Measurements from ENCODE around the gene MMRN2.
"Not testable (repeated sequence)": the region's sequence is repeated elsewhere in the genome, so short reads cannot be mapped to it uniquely, and the experiment has no call there.

The MMRN2 gene

DNA sequence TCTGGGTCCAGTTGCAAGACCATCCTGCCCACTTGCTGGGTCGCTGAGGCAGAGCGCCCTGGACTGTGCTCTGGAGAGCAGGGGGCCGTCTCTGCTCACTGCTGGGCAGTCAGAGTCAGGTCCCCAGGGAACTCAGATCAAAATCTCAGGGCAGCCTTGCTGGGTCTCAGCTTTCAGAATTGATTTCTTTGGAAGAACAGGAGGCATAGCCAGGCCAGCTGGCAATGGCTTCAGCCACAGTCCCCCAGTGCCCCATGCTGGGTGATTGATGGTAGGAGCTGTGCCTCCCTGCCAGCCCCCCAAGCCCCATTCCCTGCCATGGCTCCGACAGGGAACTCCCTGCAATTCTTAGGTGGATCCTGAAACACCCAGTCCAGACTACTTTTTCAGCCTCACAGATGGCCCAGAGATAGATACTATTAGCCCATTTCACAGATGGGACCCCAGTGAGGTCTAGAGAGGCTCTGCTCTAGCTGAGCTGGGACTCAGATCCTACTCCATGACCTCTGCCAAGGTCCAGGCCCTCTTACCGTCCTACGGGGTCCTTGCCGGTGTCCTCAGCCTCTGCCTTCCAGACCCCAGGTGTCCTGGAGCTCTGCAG lies 467 bp downstream of the MMRN2 start:
- DNase-seq (ENCODE audit: low read depth) = no peak

DNA sequence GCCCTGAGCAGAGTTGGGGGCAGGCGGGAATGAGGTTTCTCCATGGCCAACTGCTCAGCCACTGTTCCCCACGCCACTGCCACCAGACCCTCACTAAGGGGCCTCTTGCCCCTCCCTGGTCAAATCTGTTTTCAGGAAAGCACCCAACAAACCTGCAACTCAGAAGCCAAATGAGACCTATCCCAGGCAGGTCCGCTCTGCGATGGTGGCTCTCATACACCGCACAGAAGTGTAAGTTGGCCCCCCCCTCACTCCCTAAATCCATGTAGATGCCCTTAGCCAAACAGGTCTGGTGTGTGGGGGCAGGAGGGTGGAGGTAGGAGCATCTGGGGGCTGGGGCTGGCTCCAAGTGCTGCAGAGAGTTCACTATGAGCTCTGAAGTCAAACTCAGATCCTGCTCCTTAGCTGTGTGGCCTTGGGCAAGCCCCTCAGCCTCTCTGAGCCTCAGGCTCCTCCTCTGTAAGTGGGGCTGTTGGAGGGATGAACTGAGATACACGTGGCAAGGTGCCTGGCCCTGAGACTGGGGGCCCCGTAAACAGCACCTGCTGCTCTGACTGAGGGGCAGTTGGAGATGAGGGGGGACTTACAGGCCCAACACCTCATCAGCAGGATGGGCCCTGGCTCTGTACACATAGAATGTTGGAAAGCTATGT lies 1.1 kb downstream of the MMRN2 start:
- no peak for DNase-seq (ENCODE audit: low read depth)

DNA sequence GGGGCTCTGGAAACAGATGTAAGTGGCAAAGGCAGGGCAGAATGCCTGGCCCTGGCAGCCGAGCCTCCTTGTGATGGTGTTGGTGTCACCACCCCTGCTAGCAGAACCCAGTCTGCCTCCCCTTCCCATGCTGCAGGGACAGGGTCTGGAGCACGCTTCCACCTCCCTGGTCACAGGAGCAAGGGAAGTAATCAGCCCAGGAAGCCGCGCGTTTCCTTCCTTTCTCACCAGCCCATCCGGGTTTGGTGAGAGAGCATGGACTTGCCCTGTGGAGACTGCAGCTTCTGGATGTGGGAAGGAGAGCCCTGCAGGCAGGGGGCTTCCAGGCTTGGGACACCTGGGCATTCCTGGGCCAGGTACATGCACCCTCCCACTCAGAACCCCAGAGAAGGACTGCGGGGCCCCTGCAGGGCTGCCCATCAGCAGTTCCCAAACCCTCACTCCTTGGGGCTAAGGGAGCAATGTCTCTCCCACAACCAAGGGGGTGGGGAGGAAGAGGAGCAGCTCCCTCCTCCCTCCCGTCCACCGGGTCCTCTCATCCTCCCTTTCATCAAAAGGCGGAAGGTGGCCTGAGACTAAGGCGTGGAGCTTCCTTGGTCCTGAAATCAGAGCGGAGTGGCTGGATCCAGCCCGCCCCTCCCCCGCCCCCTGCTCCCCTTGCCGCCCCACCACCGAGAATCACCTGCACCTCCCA lies 1.8 kb downstream of the MMRN2 start:
- DNase-seq (ENCODE audit: low read depth) = no peak

- DNase-seq (ENCODE audit: low read depth) = no peak
Observed at GRCh38 chr10:86954681-86955500, 2.5 kb downstream of the MMRN2 start.

DNA sequence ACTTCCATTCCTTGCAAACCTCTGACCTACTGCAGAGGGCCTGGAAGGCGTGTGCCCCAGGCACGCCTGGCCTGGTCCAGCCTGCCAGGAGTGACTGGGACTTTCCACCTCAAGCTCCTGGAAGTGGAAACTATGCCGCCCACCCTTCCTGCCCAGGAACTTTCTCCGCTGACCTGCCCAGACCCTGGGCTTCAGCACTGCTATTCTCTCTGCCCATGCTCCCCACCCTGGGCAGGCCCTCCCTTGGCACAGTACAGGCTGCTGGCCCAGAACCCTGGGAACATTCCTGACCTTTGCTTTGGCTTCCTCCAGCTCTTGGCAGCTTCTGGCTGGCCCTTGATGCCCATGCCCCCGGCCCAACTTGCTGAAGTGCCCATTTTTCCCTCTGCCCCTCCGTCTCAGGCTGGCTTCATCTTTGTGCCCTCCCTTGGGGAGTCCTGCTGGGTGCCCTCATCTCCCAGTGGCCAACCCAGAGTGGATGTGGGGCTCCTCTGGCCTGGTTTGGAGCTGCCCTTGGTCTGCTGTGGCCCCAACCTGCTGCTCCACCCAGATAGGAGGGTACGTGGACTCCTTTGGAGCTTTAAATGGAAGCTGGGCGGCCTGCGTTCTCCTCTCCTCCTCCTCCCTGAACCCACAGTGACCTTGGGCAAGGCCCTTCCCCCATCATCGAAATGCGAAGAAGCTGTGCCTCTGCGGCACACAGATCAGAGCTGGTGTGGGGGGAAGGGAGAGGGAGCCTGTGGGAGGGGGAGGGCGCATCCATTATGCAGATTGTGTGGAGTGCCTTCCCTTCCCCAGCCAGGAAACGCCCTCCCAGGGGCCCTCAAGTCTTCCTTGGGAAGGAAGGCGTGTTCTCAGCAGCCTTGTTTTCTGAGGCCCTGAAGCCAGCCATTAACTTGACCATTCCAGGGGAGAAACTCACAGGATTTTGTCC lies 3.4 kb downstream of the MMRN2 start:
- DNase-seq (ENCODE audit: low read depth) = no peak

DNA sequence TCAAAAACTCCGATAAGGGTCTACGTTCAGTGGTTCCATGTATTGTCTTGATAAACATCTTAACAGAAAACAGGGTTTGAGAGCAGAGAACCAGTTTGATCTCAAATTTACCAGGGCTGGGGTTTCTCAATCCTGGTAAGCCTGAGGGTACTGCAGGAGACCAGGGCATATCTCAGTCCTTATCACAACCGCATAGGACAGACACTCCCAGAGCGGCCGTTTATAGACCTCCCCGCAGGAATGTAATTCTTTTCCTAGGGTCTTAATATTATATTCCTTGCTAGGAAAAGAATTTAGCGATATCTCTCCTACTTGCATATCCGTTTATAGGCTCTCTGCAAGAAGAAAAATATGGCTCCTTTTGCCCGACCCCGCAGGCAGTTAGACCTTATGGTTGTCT lies 4.7 kb downstream of the MMRN2 start:
- DNase-seq (ENCODE audit: low read depth) = not testable (repeated sequence)

DNA sequence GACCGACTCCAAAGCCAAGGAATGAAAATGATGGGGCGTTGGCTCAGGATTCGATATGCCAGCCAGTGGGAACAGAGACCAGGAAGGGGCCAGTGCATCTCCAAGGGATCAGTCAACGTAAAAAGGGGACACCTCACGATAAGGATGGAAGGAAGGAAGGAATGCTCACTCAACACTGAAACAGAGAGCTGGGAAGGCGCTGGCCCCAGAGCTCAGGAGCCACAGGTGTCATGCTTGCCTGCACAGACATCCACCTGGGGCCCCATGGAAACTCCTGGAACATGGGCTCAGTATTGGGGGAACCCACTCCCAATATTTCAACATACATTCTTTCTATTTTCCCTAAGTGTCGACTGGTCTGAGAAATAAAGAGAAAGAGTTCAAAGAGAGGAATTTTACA lies 5.3 kb downstream of the MMRN2 start:
- DNase-seq (ENCODE audit: low read depth) = no peak

DNA sequence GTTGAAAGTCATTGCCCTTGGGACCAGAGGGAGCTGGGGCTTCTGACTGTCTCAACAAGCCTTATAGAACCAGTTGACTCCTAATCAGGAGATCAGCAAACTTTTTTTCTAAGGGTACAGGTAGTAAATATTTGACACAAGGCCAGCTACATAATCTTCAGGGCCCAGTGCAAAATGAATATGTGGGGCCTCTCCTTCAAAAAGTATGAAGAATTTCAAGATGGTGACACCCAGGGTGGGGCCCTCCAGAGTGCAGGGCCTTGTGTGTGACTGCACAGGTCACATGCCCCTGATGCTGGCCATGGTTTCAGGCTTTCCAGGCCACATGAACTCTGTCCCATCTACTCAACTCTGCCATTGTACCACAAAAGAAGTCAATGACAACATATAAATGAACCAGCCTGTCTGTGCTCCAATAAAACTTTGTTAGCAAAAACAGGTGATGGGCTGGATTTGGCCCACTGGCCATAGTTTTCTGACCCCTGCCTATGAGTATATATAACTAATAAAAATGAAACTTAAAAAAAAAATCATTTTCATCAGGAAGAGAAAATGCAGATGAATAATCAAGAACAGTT lies 6.1 kb downstream of the MMRN2 start:
- no peak for DNase-seq (ENCODE audit: low read depth)

DNA sequence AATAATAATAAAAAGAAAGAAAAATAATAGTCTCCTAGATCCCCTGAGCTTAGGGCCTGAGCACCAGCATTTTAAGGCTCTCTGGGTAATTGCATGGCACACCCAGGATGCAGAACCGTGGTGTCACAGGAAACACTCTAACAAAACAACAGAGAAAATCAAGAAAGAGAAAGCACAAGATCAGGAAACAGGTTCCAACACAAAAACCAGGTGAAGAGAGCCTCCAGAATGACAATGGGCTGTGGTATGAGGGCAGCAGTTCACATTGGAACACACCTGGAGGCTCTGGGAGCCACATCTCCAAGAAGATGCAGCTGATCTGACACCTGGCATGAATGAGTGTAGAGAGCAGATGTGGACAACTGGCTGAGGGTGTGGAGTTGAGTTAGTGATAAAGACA lies 7.1 kb downstream of the MMRN2 start:
- DNase-seq (ENCODE audit: low read depth) = no peak

GRCh38 chr10:86947806-86948205 lies 9.6 kb downstream of the MMRN2 start:
- not testable (repeated sequence) for DNase-seq (ENCODE audit: low read depth)

DNA sequence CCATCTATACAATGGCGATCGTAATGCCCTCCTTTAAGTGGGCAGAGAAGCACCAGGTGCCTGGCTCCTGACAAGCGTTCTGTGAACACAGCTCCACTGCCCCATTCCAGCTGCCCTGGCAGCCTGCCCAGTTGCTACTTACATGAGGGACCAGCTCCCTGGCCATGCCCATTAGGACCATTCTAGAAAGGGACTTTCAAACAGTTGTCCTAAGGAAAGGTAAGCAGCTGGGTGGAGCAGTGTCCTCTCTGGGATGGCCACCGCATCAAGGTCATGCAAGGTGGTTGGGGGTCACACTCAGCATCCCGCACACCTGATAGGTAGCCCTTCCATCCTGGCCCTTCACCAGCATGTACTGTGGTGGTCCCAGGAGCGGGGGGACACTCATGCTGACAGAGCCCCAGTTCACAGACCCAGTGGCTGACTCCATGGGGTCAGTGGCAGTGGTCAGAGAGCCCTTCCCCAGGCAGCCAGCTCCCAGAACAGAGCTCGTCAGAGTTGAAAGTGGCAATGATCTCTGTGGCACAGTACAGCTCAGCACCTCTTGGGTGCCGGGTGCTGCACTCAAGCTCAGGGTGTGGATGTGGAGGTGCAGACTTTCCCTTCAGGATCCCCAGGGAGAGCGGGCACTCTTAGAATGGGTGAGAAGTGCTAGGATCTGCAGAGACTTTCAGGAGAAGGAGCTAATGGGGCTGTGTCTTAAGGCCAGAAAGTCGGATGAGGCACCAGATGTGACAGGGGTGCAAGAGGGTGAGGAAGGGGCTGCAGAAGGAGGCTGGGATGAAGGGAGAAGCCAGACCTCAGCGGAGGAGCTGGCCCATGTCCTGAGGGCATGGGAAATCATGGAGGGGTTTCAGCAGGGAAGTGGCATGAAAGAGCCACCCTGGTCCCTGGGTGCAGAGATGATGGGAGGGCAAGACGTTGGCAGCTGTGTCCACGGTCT lies 10.9 kb downstream of the MMRN2 start:
- DNase-seq (ENCODE audit: low read depth) = no peak

GRCh38 chr10:86945361-86946212 lies 11.8 kb downstream of the MMRN2 start:
- no peak for DNase-seq (ENCODE audit: low read depth)

GRCh38 chr10:86944907-86945306 lies 12.5 kb downstream of the MMRN2 start:
- DNase-seq (ENCODE audit: low read depth) = no peak

DNA sequence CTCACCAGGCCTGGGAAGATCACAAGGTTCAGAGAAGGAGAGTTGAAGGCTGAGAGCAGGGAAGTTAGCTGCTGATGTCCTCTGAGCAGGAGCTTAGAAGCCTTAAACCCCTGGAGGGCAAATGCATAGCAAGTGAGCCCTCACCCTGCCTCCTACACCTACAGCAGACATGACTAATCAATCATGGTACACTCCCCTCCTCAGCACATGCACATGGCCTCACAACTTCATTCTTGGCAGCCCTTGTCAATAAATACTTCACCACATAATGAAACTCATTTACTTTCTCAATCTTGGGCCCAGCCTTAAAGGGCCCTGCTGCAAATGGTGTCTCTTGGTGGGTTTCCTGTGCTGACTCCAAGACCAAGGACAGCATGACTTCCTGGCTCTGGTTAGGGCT lies 12.9 kb downstream of the MMRN2 start:
- DNase-seq (ENCODE audit: low read depth) = no peak

DNA sequence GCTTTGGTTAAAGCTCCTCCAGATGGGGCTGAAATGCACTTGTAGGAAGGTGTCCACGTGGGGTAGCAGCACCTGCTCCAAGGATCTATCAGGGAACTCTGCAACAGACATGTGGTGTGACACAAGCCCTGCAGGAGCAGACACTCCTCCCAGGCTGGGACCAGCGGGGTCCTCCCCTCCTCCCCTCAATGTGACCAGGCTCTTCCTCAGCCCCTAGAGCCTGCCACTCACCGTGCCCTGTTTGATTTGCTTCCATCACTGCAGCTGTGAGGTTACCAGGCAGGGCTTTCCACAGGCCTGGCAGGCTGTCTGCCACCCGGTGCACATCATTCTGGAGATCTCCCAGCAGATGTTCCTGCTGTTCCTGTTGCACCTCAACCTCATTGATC lies 13.4 kb downstream of the MMRN2 start:
- no peak for DNase-seq (ENCODE audit: low read depth)

DNA sequence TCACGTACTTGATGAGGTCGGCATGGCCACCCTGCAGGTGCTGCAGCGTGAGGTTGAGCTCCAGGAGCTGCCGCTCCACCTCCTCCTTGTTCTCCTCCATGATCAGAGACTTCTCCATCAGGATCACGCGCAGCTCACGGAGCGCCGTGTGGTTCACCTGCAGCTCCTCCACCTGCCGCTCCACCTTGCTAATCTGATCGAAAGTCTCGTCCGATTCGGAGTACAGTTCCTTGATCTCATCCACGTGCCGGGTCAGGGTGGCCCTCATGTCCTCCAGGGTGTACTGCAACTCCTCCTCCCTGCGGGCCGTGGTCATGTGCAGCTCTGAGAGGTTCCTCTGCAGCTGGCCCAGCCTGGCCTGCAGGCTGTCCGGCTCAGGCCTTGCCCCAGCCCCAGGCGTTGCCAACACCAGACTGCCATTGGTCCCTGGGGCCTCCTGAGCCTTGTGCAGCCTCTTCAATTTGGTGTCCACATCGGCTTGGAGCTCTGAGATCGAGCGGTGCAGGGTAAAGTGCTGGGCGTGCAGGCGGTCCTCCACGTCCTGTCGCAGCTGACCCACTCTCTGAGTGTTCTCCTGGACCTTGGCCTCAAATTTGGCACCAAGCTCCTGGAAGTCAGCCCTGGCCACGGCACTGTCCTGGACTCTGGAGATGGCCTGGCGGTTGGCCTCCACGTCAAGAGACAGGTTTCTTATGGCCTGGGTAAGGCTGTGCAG lies 13.9 kb downstream of the MMRN2 start:
- DNase-seq (ENCODE audit: low read depth) = no peak

GRCh38 chr10:86942441-86943315 lies 14.7 kb downstream of the MMRN2 start:
- no peak for DNase-seq (ENCODE audit: low read depth)
